Measurements from ENCODE around the gene F12. TPM values are rescaled to one million over a fixed set of nuclear protein-coding genes. Genes with fewer than 3 reads are reported as not detected.
"Not testable (repeated sequence)": the region's sequence is repeated elsewhere in the genome, so short reads cannot be mapped to it uniquely, and the experiment has no call there.

F12 gene
- total RNA-seq, 2 experiments from 2014 or later, result 3.8 TPM; not detected in 1

GRCh38 chr5:177421062-177421798, 11.9 kb upstream of the F12 start:
- POLR2A ChIA-PET, result interaction anchor here (0.6 kb wide), 1 partner anchor 85 kb away, joined by 7 read pairs; no protein-coding TSS in a partner anchor
- TF ChIP-seq CTCF (conservative IDR thresholded peaks at IDR 0.05; ENCODE audit: low read length), result no peak
- TF ChIP-seq EZH2phosphoT487 (IDR thresholded peaks at IDR 0.05; ENCODE audit: borderline replicate concordance, low read depth, low read length), result no peak

GRCh38 chr5:177420472-177420871, 11.1 kb upstream of the F12 start:
- DNase-seq (ENCODE audit: low spot score); CTCF ChIA-PET (ENCODE audit: unreplicated experiment); H3K9me2 ChIP-seq (ENCODE audit: insufficient read depth, low read length); H3K79me2 ChIP-seq (ENCODE audit: insufficient read depth, low read depth, low read length); H3K4me1 ChIP-seq (ENCODE audit: insufficient read depth, low read length, poor library complexity, severe bottlenecking); BruUV-seq (replicated peaks); H3K36me3 ChIP-seq (ENCODE audit: insufficient read depth, low read length); H3K4me2 ChIP-seq (ENCODE audit: low read length); H2AFZ ChIP-seq (ENCODE audit: low read length); H3K9me3 ChIP-seq (ENCODE audit: low read length); H3K27ac ChIP-seq (ENCODE audit: low read depth, low read length, poor library complexity, severe bottlenecking); intact Hi-C loops (cut with micrococcal nuclease; ENCODE audit: unreplicated experiment); H4K20me1 ChIP-seq (ENCODE audit: insufficient read depth, low read length); H3K4me3 ChIP-seq (ENCODE audit: low read depth, low read length, poor library complexity, severe bottlenecking): not testable (repeated sequence)
- POLR2A ChIA-PET, result interaction anchor here (0.6 kb wide), 1 partner anchor 86 kb away, joined by 7 read pairs; no protein-coding TSS in a partner anchor

More at GRCh38 chr5:177421062-177421798, 11.9 kb upstream of the F12 start:
- Histone ChIP-seq H3K4me2 (ENCODE audit: low read length) (no peak overlapping the region), H3K4me1 (ENCODE audit: insufficient read depth, low read length, poor library complexity, severe bottlenecking) (peaks cover 11% of the 10 kb centered on the region), H3K9me3 (ENCODE audit: low read length) (no peaks in the 10 kb centered on the region), H4K20me1 (ENCODE audit: insufficient read depth, low read length) (no peaks in the 10 kb centered on the region), H3K27ac (ENCODE audit: low read depth, low read length, poor library complexity, severe bottlenecking) (no peak overlapping the region), H3K79me2 (ENCODE audit: insufficient read depth, low read depth, low read length) (no peaks in the 10 kb centered on the region), H3K9me2 (ENCODE audit: insufficient read depth, low read length) (no peaks in the 10 kb centered on the region), H3K4me3 (ENCODE audit: low read depth, low read length, poor library complexity, severe bottlenecking) (no peak overlapping the region), H3K36me3 (ENCODE audit: insufficient read depth, low read length) (no peaks in the 10 kb centered on the region), H2AFZ (ENCODE audit: low read length) (no peak overlapping the region; the same call in 1 of the 2 replicates)
- DNase-seq (ENCODE audit: low spot score), result no peak
- CTCF ChIA-PET (ENCODE audit: unreplicated experiment), result interaction anchor here (1.0 kb wide), 1 partner anchor 10 kb away, joined by 3 read pairs; no protein-coding TSS in a partner anchor
- intact Hi-C loops (cut with micrococcal nuclease; ENCODE audit: unreplicated experiment), result no loop called here
- no TSS peak for BruUV-seq (replicated peaks)

GRCh38 chr5:177419046-177419445, 9.7 kb upstream of the F12 start:
- POLR2A ChIA-PET, result interaction anchor here (1.2 to 1.6 kb wide), 2 partner anchors 11 to 29 kb away, joined by 4 to 6 read pairs; no protein-coding TSS in a partner anchor
- H2AFZ ChIP-seq (ENCODE audit: low read length), result no peak overlapping the region

GRCh38 chr5:177417081-177417480, 7.7 kb upstream of the F12 start:
- H3K79me2 ChIP-seq (ENCODE audit: insufficient read depth, low read depth, low read length); CTCF ChIA-PET (ENCODE audit: unreplicated experiment); H3K27ac ChIP-seq (ENCODE audit: low read depth, low read length, poor library complexity, severe bottlenecking); intact Hi-C loops (cut with micrococcal nuclease; ENCODE audit: unreplicated experiment); H3K36me3 ChIP-seq (ENCODE audit: insufficient read depth, low read length); H4K20me1 ChIP-seq (ENCODE audit: insufficient read depth, low read length); H3K9me2 ChIP-seq (ENCODE audit: insufficient read depth, low read length); H2AFZ ChIP-seq (ENCODE audit: low read length); H3K4me1 ChIP-seq (ENCODE audit: insufficient read depth, low read length, poor library complexity, severe bottlenecking); H3K9me3 ChIP-seq (ENCODE audit: low read length); H3K4me2 ChIP-seq (ENCODE audit: low read length); H3K4me3 ChIP-seq (ENCODE audit: low read depth, low read length, poor library complexity, severe bottlenecking); BruUV-seq (replicated peaks); DNase-seq (ENCODE audit: low spot score): not testable (repeated sequence)
- POLR2A ChIA-PET, result interaction anchor here (1.4 to 2.3 kb wide), 3 partner anchors 9 to 27 kb away, joined by 3 to 9 read pairs (median 6); partner anchors contain the start of gene GRK6

More at GRCh38 chr5:177419046-177419445, 9.7 kb upstream of the F12 start:
- Histone ChIP-seq H3K4me1 (ENCODE audit: insufficient read depth, low read length, poor library complexity, severe bottlenecking) (no peaks in the 10 kb centered on the region), H3K79me2 (ENCODE audit: insufficient read depth, low read depth, low read length) (no peaks in the 10 kb centered on the region), H3K9me2 (ENCODE audit: insufficient read depth, low read length) (no peaks in the 10 kb centered on the region), H3K4me2 (ENCODE audit: low read length) (no peak overlapping the region), H3K36me3 (ENCODE audit: insufficient read depth, low read length) (no peaks in the 10 kb centered on the region), H3K4me3 (ENCODE audit: low read depth, low read length, poor library complexity, severe bottlenecking) (no peak overlapping the region), H3K27ac (ENCODE audit: low read depth, low read length, poor library complexity, severe bottlenecking) (no peak overlapping the region), H4K20me1 (ENCODE audit: insufficient read depth, low read length) (no peaks in the 10 kb centered on the region), H3K9me3 (ENCODE audit: low read length) (no peaks in the 10 kb centered on the region)
- CTCF ChIA-PET (ENCODE audit: unreplicated experiment), result no interaction called here
- DNase-seq (ENCODE audit: low spot score), result no peak
- intact Hi-C loops (cut with micrococcal nuclease; ENCODE audit: unreplicated experiment), result no loop called here
- no TSS peak for BruUV-seq (replicated peaks)
- TF ChIP-seq CTCF (conservative IDR thresholded peaks at IDR 0.05; ENCODE audit: low read length) (no peak), EZH2phosphoT487 (IDR thresholded peaks at IDR 0.05; ENCODE audit: borderline replicate concordance, low read depth, low read length) (no peak)
